SK-N-MC (cell line): ENCODE measurements around the gene ADAP1.
A peak's percentile ranks its signal among the peaks of the same experiment; 100 is the strongest.
"Not testable (repeated sequence)": the region's sequence is repeated elsewhere in the genome, so short reads cannot be mapped to it uniquely, and the experiment has no call there.

Experiments used
- DNase-seq: peaks from one replicate; pipeline ENCODE4 v3.0.0-alpha.2; 2011; ENCODE audit warnings: low read depth, low spot score
- H3K27ac ChIP-seq: fragments of 200-600 bp; sonication (generic); 2 replicates; pipeline ENCODE4 v1.5.1; 2016; ENCODE audit warnings: mixed run types
- H3K36me3 ChIP-seq: fragments of 200-600 bp; sonication (generic); 2 replicates; pipeline ENCODE4 v1.6.1; 2017; ENCODE audit warnings: antibody characterized with exemption, low read length, mixed read lengths; ENCODE audit not compliant: insufficient read depth
- H3K4me3 ChIP-seq: fragments of 200-600 bp; sonication (generic); 2 replicates; pipeline ENCODE4 v1.5.1; 2016
- H3K9ac ChIP-seq: fragments of 200-600 bp; sonication (generic); 2 replicates; pipeline ENCODE4 v1.8.0; 2017; ENCODE audit warnings: mixed run types, mixed read lengths; ENCODE audit not compliant: insufficient read length
- H3K9me3 ChIP-seq: fragments of 200-600 bp; sonication (generic); 2 replicates; pipeline ENCODE4 v1.6.1; 2017; ENCODE audit warnings: low read depth, mild to moderate bottlenecking, antibody characterized with exemption, low read length, moderate library complexity, mixed read lengths
- EZH2 ChIP-seq: fragments of 200-600 bp; sonication (generic); IDR thresholded peaks from one replicate; pipeline ENCODE4 v1.6.1; 2017; ENCODE audit warnings: antibody characterized with exemption
- FOXP2 ChIP-seq: optimal IDR thresholded peaks from 2 replicates; pipeline ENCODE3; 2011; ENCODE audit warnings: mild to moderate bottlenecking, moderate library complexity; ENCODE audit not compliant: insufficient read depth; ENCODE audit errors: extremely low read length, control extremely low read depth
- POLR2AphosphoS5 ChIP-seq: IDR thresholded peaks from 2 replicates; pipeline ENCODE4 v1.6.1; 2012; ENCODE audit warnings: mild to moderate bottlenecking, low read depth, low read length, borderline replicate concordance

Gene ADAP1

DNA sequence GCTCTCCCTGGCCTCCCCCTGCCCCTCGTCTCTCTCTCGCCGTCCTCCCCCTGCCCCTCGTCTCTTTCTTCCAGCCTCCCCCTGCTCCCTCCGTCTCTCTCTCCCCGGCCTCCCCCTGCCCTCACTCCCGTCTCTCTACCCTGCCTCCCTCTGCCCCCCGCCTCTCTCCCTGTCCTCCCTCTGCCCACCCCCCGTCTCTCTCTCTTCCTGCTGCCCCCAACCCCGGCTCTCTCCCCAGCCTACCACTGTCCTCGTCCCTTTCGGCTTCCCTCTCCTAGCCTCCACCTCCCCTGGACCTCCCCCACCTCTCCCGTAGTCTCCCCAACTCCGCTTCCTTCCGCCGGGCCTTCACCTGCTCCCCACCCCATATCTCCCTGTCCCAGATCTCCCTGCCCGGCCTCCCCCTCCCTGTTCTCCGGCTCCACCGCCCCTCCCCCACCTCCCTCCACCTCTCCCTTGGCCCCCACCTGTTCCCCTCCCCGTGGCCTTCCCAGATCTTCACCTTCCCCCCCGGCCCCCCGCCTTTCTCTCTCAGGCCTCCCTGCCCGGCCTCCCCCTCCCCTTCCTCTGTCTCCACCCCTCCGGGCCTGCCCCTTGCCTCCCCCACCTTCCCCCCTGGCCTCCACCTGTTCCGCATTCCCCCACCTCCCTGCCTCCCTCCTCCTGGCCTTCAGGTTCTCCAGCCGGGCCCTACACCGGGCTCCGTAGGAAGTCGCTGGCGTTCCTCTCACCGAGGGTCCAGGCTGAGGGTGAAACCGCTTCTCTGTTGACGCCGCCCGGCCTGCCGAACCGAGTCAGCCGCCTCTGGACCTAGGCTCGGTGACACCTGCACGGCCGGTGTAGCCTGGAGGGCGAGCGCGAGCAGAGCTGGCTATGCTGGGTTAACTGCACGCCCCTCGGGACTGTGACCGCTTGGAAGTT, 76.9 kb downstream of the ADAP1 start:
- Histone ChIP-seq H3K9ac (peak overlapping the region; percentile 82), H3K36me3 (peaks cover 22% of the 10 kb centered on the region), H3K9me3 (no peaks in the 10 kb centered on the region), H3K4me3 (peak overlapping the region; percentile 81), H3K27ac (no peak overlapping the region)
- no peak for DNase-seq
- no peak for TF ChIP-seq FOXP2
- no peak for TF ChIP-seq EZH2
- TF ChIP-seq POLR2AphosphoS5, result no peak

DNA sequence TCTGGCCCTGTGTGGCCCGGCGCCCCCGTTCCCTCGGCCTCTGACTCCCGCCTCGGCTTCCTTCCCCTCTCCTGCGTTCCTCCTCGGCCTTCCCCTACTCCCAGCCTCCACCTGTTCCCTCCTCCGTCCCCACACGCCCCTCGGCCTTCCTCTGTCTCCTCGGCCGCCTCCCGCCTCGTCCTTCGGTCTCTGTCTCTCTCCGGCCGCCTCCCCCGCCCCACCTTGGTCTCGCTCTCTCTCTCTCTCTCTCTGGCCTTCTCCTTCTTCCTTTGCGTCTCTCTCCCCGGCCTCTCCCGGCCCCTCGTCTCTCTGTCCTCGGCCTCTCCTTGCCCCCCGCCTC, 77.5 kb downstream of the ADAP1 start:
- TF ChIP-seq POLR2AphosphoS5 (no peak), EZH2 (no peak), FOXP2 (no peak)
- peaks cover 28% of the 10 kb centered on the region for H3K36me3 ChIP-seq
- peak overlapping the region; percentile 81 for H3K4me3 ChIP-seq
- no peak for DNase-seq
- no peak overlapping the region for H3K27ac ChIP-seq
- peak overlapping the region; percentile 82 for H3K9ac ChIP-seq
- H3K9me3 ChIP-seq, result no peaks in the 10 kb centered on the region

GRCh38 chr7:876077-876971, 78.2 kb downstream of the ADAP1 start, which contains the start of gene GET4:
GET4 (plus strand) TSS chr7:876554; CDS start chr7:876646, 92 bp downstream.
- peak within 1 kb of the TSS; percentile 81 for H3K4me3 ChIP-seq
- TF ChIP-seq EZH2 (no peak), FOXP2 (peak; percentile 83), POLR2AphosphoS5 (peak; percentile 72)
- H3K9ac ChIP-seq, result peak within 1 kb of the TSS; percentile 82
- no peak for DNase-seq
- peaks cover 28% of the 10 kb centered on the region for H3K36me3 ChIP-seq
- H3K27ac ChIP-seq, result peak within 1 kb of the TSS; percentile 90
- H3K9me3 ChIP-seq, result no peaks in the 10 kb centered on the region

- Histone ChIP-seq H3K36me3 (peaks cover 28% of the 10 kb centered on the region), H3K4me3 (peak overlapping the region; percentile 57), H3K9ac (peak overlapping the region; percentile 59), H3K27ac (peak overlapping the region; percentile 90), H3K9me3 (no peaks in the 10 kb centered on the region)
- DNase-seq, result no peak
- TF ChIP-seq POLR2AphosphoS5 (0 out of 2 replicates have a peak, but pooled peaks have one; percentile 25), EZH2 (no peak), FOXP2 (no peak)
These were observed 78.9 kb downstream of the ADAP1 start for GRCh38 chr7:875476-876076.

DNA sequence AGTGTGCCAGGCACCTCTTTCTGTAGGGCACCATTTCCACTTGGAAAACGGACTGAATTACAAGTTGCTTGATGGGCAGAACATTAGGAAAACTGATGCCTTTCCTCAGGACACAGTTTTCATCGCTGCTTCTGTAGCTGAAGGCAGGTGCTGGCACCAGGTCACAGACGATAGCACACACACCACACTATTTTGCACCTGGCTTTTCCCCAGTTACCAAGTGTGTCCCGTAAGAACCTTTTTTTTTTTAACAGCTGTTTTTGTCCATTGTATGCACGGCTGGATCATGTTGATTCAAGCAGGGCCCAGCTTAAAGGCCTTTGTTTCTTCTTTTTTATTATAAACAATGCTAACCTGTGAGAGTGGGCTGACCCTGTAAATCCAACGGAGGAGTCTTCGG, 79.4 kb downstream of the ADAP1 start:
- H3K4me3 ChIP-seq, result no peak overlapping the region
- peak overlapping the region; percentile 59 for H3K9ac ChIP-seq
- no peaks in the 10 kb centered on the region for H3K9me3 ChIP-seq
- H3K27ac ChIP-seq, result peak overlapping the region; percentile 90
- peaks cover 28% of the 10 kb centered on the region for H3K36me3 ChIP-seq
- DNase-seq, result no peak
- TF ChIP-seq FOXP2 (no peak), EZH2 (no peak), POLR2AphosphoS5 (no peak)

DNA sequence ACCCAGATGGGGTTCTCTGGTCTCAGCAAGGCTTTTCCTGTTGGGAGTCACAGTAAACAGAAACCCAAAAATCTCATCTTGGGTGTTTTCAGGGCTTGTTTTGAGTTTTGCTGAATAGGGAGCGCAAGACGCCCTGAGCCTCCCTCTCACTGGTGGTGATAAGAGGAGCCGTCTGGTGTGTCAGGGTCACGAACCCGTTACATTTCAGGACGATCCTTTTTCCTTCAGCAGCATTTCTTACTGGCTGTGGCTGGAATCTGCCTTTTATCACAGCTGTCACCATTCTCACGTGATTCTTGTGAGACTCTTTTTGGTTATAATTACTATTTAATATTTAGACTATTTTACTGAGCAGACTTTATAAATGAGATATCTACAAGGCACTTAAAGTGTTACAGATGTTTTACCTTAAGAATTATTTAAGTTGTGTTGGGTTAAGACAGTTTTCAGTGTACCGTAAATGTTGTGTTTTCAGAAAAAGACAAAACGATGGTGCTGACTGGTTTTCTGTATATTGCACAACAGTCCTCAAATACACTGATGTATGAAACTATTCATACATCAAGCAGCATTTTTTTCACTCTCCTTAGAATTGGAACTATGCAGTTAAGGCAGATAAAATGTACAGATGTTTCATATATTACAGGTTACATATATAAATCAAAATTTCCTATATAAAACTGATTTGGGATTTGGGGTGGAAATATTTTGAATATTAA, 80.3 kb downstream of the ADAP1 start:
- TF ChIP-seq POLR2AphosphoS5 (no peak), EZH2 (no peak), FOXP2 (no peak)
- Histone ChIP-seq H3K36me3 (peaks cover 32% of the 10 kb centered on the region), H3K27ac (peak overlapping the region; percentile 90), H3K9me3 (no peaks in the 10 kb centered on the region), H3K9ac (peak overlapping the region; percentile 66), H3K4me3 (no peak overlapping the region)
- DNase-seq, result no peak

DNA sequence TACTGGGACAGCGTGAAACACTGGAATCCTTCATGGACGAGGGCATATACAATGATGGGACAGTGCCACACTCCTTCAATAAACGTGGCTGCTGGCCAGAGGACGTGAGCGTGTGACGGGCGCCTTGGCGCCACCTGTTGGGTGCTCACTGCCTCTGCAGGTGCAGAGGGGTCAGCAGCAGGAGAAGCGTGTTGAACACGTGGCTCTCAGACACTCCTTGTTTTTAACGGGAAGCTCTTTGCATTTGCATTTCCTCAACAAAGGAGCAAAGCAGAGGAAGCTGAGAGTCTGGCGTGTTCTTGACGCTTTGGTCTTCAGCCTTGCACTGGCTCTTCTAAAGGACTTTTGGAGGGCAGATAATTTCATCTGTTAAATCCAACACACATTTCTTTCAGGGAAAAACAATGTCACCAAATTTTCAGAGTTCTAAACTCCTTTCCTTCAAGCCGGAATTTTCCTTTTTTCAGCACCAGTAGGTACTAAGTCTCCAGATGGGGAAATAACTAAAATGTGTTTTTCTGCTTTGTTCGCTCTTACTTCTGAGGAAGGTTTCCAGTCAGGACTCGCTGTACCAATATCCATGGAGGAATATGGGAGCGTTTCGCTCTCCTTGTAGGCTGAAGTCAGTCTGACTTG, 81.0 kb downstream of the ADAP1 start:
- Histone ChIP-seq H3K9ac (peak overlapping the region; percentile 66), H3K9me3 (no peaks in the 10 kb centered on the region), H3K36me3 (peaks cover 30% of the 10 kb centered on the region), H3K4me3 (no peak overlapping the region), H3K27ac (peak overlapping the region; percentile 90)
- TF ChIP-seq EZH2 (no peak), POLR2AphosphoS5 (no peak; the same call in 1 of the 2 replicates), FOXP2 (no peak)
- DNase-seq, result peak; percentile 48

DNA sequence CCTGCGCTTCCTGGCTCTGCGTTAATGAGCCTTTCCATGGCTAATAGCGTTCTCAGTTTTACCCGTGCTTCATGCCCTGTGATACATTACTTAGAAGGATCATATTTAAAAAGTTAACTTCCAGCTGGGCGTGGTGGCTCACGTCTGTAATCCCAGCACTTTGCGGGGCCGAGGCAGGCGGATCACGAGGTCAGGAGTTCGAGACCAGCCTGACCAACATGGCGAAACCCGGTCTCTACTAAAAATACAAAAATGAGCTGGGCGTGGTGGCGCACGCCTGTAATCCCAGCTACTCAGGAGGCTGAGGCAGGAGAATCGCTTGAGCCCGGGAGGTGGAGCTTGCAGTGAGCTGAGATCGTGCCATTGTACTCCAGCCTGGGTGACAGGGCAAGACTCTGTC, 81.8 kb downstream of the ADAP1 start:
- H3K9me3 ChIP-seq, H3K27ac ChIP-seq: not testable (repeated sequence)

More for the DNA sequence above, 81.8 kb downstream of the ADAP1 start:
- H3K4me3 ChIP-seq, H3K9ac ChIP-seq, DNase-seq: not testable (repeated sequence)
- peaks cover 30% of the 10 kb centered on the region for H3K36me3 ChIP-seq
